IPS-20b (cell line): ENCODE results near the gene LILRB5.
"Not testable (repeated sequence)": the region's sequence is repeated elsewhere in the genome, so short reads cannot be mapped to it uniquely, and the experiment has no call there.

Experiments used
- H3K27ac ChIP-seq: one replicate; pipeline ENCODE4 v1.5.1; 2013; ENCODE audit warnings: low read length
- H3K27me3 ChIP-seq: 2 replicates; pipeline ENCODE4 v1.6.1; 2013; ENCODE audit warnings: mild to moderate bottlenecking, low read length, inconsistent platforms; ENCODE audit not compliant: insufficient read depth
- H3K36me3 ChIP-seq: 2 replicates; pipeline ENCODE4 v1.6.1; 2013; ENCODE audit warnings: low read depth, mild to moderate bottlenecking, inconsistent platforms, low read length, moderate library complexity; ENCODE audit not compliant: insufficient read depth
- H3K4me1 ChIP-seq: 2 replicates; pipeline ENCODE4 v1.6.1; 2013; ENCODE audit warnings: mild to moderate bottlenecking, control low read depth, inconsistent platforms, low read length, moderate library complexity; ENCODE audit not compliant: insufficient read depth
- H3K4me3 ChIP-seq: 2 replicates; pipeline ENCODE4 v1.5.1; 2013; ENCODE audit warnings: mild to moderate bottlenecking, low read length, inconsistent platforms
- H3K9ac ChIP-seq: 2 replicates; pipeline ENCODE4 v1.6.1; 2013; ENCODE audit warnings: low read depth, mild to moderate bottlenecking, inconsistent platforms, low read length, moderate library complexity
- H3K9me3 ChIP-seq: 2 replicates; pipeline ENCODE4 v1.6.1; 2013; ENCODE audit warnings: mild to moderate bottlenecking, low read depth, low read length, inconsistent platforms; ENCODE audit not compliant: insufficient read depth

Gene LILRB5

DNA sequence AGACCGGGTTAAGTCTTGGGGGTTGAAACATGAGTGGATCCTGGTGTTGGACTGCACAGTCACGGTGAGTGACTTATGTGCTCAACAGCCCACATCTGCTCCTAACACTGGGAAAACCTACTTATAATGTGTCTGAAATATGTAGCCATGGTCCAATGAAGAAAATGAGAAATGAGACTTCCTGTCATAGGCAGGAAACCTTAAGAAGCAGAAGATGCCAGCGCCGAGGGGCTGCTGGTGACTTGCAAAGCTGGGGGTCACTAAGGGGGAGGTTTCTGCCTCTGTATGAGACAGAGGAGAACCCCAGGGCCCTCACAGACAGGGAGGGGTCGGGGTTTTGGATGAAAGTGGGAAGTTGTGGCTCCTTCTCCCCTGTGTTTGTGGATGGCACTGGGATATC lies 15.1 kb upstream of the LILRB5 start:
- not testable (repeated sequence) for H3K9ac ChIP-seq, H3K4me1 ChIP-seq, H3K27ac ChIP-seq, H3K4me3 ChIP-seq, H3K36me3 ChIP-seq, H3K27me3 ChIP-seq, H3K9me3 ChIP-seq

DNA sequence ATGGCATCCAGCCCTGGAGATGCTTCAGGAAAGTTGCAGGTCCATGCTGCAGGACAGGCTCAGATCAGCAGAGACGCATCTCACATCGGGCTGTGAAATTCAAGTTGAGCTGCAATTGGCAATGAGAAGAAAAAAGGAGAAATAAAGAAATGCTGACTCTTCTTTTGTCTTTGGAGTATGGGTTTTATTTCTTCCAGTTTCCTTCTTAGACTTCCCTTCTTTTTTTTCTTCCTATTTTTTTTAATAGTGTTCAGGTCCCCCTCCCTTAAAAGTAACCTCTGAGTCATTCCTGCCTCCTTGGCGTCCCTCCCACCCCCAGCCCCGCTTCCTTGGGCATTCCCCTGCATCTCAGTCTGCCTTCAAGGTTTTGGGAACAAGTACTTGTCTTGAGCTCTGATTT lies 14.5 kb upstream of the LILRB5 start:
- not testable (repeated sequence) for H3K36me3 ChIP-seq, H3K9ac ChIP-seq, H3K4me1 ChIP-seq, H3K27ac ChIP-seq, H3K9me3 ChIP-seq, H3K27me3 ChIP-seq, H3K4me3 ChIP-seq

DNA sequence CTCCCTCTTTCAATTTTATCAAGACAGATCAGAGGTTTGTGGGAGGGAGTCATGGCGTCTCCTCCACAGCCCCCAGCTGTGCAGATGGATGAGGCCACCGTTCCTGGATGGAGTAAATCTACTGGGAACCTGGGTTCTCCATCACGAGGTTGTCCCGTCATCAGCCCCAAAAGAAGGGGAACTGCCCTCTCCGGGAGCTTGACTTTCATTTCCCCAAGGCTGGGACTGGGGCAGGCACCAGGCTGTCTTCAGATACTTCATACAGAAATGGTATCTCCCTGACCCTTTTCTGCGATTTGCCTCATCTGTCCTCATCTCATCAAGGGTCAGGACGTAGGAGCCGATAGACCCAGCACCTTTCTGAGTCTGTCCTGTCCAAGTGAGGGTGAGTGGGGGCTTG lies 14.0 kb upstream of the LILRB5 start:
- Histone ChIP-seq H3K27ac (no peak overlapping the region), H3K27me3 (no peaks in the 10 kb centered on the region), H3K9me3 (no peaks in the 10 kb centered on the region), H3K4me3 (no peak overlapping the region), H3K36me3 (no peaks in the 10 kb centered on the region), H3K9ac (no peak overlapping the region), H3K4me1 (0 out of 2 replicates have a peak, but pooled peaks cover 3% of the 10 kb centered on the region)

DNA sequence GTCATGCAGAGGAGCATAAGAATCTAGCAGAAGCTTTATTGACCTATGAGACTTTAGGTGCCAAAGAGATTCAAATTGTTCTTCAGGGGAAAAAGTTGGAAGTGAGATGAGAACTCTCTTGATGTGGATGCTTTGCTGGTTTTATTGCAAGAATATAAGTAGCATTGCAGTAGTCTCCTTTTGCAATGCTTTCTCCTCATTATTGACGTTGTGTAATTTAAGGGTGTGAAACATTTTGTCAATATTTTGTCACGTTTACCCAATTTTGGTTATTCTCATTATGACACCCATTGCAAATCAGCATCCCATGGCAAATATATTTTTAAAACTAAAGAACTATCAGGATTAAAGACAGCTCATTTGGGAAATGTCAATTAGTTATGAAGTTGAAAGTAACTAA lies 11.9 kb upstream of the LILRB5 start:
- Histone ChIP-seq H3K27ac (no peak overlapping the region), H3K9ac (no peak overlapping the region), H3K27me3 (no peaks in the 10 kb centered on the region), H3K4me1 (peaks cover 3% of the 10 kb centered on the region; the same call in 1 of the 2 replicates), H3K9me3 (no peaks in the 10 kb centered on the region), H3K4me3 (no peak overlapping the region), H3K36me3 (no peaks in the 10 kb centered on the region)

DNA sequence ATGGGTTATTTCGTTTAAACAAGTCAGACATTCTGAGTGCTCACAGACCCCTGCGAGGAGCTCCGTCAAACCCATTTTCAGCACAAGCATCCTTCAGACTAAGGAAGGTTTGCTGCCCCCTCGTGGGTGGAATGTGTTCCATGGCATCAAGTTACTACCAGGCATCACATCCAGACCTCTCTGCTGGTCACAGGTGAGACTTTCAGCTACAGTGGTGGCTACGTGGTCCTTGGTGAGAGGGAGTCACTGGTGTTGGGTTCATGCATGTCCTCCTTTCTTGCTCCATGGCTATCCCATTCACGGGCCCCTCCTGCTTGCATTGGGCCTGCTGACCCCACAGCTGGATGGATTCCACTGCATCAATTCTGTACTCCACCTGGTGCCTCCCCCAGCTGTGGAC lies 9.1 kb upstream of the LILRB5 start:
- no peaks in the 10 kb centered on the region for H3K36me3 ChIP-seq
- no peak overlapping the region for H3K27ac ChIP-seq
- H3K9me3 ChIP-seq: no peaks in the 10 kb centered on the region
- no peaks in the 10 kb centered on the region for H3K27me3 ChIP-seq
- peaks cover 3% of the 10 kb centered on the region; the same call in 1 of the 2 replicates for H3K4me1 ChIP-seq
- no peak overlapping the region for H3K4me3 ChIP-seq
- H3K9ac ChIP-seq: no peak overlapping the region

DNA sequence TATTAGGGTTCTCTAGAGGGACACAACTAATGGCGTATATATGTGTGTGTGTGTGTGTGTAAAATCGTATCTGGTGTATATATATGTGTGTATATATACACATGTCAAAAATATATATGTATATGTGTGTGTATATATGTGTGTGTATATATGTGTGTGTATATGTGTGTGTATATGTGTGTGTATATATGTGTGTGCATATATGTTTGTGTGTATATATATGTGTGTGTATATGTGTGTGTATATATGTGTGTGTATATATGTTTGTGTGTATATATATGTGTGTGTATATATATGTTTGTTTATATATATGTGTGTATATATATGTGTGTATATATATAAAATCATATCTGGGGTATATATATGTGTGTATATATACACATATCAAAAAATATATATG lies 5.4 kb upstream of the LILRB5 start:
- Histone ChIP-seq H3K27ac (no peak overlapping the region), H3K9ac (no peak overlapping the region), H3K27me3 (no peaks in the 10 kb centered on the region; the same call in 1 of the 2 replicates), H3K36me3 (no peaks in the 10 kb centered on the region), H3K4me3 (no peak overlapping the region), H3K4me1 (peaks cover 3% of the 10 kb centered on the region; the same call in 1 of the 2 replicates), H3K9me3 (no peaks in the 10 kb centered on the region)

DNA sequence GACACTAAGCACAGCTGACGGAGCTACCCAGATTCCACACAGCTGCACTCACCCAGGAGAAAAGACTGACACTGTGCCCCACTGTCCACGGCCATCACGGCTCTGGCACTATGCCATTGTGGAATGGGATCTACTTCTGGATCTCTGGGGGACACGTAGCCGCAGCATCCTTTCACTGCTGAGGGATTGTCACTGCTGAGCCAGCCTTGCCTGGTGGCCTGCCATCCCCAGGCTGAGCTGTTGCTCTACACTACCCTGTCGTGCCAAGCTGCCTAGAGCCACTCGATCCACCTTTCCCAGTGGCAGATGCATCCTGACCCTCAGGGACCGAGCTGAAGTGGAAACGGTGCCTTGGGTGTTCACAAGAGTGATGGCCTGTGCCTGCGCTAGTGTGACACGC lies 5.0 kb upstream of the LILRB5 start:
- Histone ChIP-seq H3K27ac (no peak overlapping the region), H3K27me3 (no peaks in the 10 kb centered on the region; the same call in 1 of the 2 replicates), H3K4me1 (peaks cover 3% of the 10 kb centered on the region; the same call in 1 of the 2 replicates), H3K36me3 (no peaks in the 10 kb centered on the region), H3K9ac (no peak overlapping the region), H3K4me3 (no peak overlapping the region), H3K9me3 (no peaks in the 10 kb centered on the region)

DNA sequence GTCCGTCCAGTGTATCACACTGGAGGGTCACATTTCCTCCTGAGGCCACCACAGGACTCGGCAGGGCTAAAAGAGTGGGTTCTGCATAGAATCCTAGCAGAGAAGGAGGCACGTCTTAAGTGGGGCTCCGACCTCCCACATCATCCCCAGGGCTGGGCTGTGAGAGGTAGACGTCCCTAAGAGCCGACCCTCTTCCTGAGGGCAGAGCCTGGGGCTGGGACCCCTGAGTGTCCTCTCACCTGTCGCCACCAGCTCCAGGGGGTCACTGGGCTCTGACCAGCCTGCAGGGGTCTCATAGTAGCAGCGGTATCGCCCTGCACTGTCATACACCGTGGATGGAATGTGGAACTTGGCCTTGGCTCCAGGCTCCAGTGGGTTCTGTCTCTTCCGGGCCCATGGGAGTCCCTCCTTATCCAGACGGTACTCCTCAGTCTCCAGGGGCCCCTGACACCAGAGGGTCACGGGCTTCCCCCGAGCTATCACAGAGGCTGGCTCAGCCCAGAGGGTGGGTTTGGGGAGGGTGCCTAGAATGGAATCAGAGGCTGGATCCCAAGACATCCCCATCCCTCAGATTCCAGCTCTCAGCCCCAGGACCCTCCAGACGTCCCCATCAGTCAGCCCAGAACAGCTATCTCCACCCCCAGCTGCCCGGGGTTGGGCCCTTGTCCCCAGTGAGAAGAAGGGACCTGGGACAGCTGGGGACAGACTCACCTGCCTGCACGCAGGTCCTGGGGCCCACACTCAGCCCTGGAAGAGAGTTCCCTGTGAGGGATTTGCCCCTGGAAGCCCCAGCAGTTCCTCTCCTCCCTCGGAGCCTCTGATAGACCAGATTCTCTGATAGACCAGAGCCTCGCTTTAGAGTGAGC lies 590 bp downstream of the LILRB5 start:
- Histone ChIP-seq H3K27me3 (no peaks in the 10 kb centered on the region; the same call in 1 of the 2 replicates), H3K27ac (no peak overlapping the region), H3K36me3 (no peaks in the 10 kb centered on the region), H3K9me3 (no peaks in the 10 kb centered on the region), H3K9ac (no peak overlapping the region), H3K4me1 (no peaks in the 10 kb centered on the region; the same call in 1 of the 2 replicates), H3K4me3 (no peak overlapping the region)

DNA sequence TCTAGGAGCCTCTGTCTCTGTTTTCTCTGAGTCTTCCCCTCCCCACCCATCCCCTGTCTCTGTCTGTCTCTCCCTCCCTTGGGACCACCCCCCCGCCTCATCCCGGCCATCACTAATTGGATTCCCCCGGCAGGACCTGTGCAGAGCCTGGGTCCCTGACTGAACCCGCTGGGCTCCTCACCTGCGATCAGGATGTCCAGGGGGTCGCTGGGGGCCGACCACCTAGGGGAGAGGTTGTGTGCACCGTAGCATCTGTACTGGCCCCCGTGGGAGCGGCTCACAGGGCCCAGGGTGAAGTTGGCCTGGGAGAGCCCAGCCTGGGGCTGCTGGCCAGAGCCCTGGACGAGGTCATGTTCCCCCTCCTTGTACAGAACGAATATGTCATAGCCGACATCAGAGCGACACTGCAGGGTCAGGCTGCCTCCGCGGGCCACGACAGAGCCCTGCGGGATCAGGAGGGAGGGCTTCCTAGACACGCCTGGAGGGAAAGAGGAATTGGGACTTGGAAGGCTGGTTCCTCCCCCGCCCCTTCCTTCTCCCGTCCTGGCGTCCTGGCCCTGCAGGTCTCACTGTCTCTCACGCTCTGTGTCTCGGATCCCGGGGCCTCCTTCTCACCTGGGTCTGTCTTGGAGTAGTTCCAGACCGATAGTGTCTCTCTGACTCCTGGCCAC lies 1.8 kb downstream of the LILRB5 start:
- no peaks in the 10 kb centered on the region for H3K36me3 ChIP-seq
- no peak overlapping the region for H3K27ac ChIP-seq
- H3K4me3 ChIP-seq: no peak overlapping the region
- no peaks in the 10 kb centered on the region; the same call in 1 of the 2 replicates for H3K27me3 ChIP-seq
- H3K4me1 ChIP-seq: no peaks in the 10 kb centered on the region; the same call in 1 of the 2 replicates
- no peaks in the 10 kb centered on the region for H3K9me3 ChIP-seq
- H3K9ac ChIP-seq: no peak overlapping the region

DNA sequence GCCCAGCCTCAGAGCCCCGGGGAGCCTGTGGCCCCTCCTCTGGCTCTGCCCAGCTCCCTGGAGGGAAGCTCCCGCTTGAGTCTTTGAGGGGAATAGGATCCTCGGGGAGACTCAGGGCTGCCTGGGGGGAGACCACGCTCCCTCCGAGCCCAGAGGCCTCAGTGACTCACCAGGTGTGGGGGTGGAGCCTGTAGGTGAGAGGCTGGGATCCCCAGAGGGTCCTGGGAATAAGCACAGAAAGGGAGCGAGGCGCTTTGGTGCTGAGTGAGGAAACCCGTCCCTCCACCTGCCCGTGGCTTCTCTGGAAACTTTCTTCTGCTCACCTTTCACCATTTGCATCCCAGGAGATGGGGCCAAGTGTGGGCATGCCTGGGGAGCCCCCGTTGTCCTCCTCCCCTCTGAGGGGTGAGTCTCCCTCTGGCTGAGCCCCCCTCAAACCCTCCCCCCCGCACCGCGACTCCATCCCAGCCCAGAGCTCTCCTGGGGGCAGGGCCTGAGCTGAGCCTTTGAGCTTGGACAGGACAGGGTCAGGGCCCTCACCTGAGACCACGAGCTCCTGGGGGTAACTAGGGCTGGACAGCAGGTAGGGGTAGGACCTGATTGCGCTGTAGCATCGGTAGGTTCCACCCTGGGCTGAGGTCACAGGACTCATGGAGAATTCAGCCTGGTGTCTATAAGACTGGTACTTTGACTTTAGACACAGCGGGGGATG lies 2.7 kb downstream of the LILRB5 start:
- Histone ChIP-seq H3K36me3 (no peaks in the 10 kb centered on the region), H3K4me3 (no peak overlapping the region), H3K27me3 (no peaks in the 10 kb centered on the region; the same call in 1 of the 2 replicates), H3K27ac (no peak overlapping the region), H3K9ac (no peak overlapping the region), H3K4me1 (no peaks in the 10 kb centered on the region; the same call in 1 of the 2 replicates), H3K9me3 (no peaks in the 10 kb centered on the region)

DNA sequence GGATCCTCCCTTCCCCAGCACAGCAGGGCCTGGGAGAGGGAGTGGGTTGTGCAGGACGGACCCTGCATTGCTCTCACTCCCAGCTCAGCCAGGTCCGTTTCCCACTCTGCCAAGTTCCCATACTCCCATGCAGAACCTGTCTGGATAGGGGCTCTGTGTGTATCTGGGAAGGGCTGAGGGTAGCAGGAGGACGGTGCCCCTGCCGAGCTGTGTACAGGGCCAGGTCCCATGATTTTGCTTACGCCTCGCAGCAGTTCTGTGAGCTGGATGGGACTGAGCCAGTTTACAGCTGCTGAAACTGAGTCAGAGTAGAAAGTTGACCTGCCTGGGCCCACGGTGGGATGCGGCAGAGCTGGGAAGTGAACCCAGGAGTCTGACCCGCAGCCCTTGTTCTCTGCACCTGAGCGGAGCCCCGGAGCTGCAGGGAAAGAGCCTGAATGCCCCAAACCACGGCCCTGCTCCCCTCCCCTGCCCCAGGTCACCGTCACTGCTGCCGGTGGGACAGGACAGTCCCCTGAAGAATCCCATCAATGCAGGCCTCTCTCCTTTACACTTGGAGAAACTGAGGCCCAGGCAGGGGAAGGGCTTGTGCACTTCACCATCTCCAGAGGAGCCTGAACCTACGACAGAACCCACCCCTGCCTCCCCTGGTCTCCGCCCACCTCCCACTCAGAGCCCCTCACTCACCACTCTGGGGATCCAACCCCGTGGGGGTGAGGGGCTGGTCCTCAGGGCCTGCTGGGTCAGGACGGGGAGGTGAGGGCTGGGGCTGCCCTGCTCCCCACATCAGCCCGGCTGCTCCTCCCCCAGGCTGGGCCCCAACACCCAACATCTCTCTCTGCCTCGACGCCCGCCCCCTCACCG lies 3.5 kb downstream of the LILRB5 start:
- Histone ChIP-seq H3K27me3 (no peaks in the 10 kb centered on the region; the same call in 1 of the 2 replicates), H3K4me1 (no peaks in the 10 kb centered on the region; the same call in 1 of the 2 replicates), H3K9me3 (no peaks in the 10 kb centered on the region), H3K4me3 (no peak overlapping the region), H3K36me3 (no peaks in the 10 kb centered on the region), H3K27ac (no peak overlapping the region), H3K9ac (no peak overlapping the region)
